ENCODE results near the gene HECTD3. TPM values are rescaled to one million over a fixed set of nuclear protein-coding genes. Genes with fewer than 3 reads are reported as not detected.

The HECTD3 gene
- total and polyA plus RNA-seq, 2 of the 4 experiments (the other 2 are of a cell fraction) = 12.2 to 39.5 TPM

GRCh38 chr1:45012639-45013278, 1.6 kb upstream of the HECTD3 start:
- peak overlapping the region; percentile 62 for H3K4me3 ChIP-seq (ENCODE audit: insufficient read depth, low read depth, low read length)
- peaks cover 25 to 63% of the 10 kb centered on the region in 2 experiments for H3K79me1 ChIP-seq (ENCODE audit: low read depth in 1 of 2, low read length in 2 of 2)
- no peak overlapping the region for H3K18ac ChIP-seq (ENCODE audit: low read depth, low read length)
- DNase-seq (peak; percentile 66), ATAC-seq (ENCODE audit: low read depth) (peak; percentile 40)
- peak overlapping the region; percentile 77 for H2BK5ac ChIP-seq (ENCODE audit: low read depth, low read length, poor library complexity, severe bottlenecking)
- H4K5ac ChIP-seq (ENCODE audit: low read depth, low read length) = peak overlapping the region; percentile 83
- CTCF ChIA-PET = interaction anchor here (0.6 to 1.2 kb wide), 2 partner anchors 45 to 291 kb away, joined by 3 to 7 read pairs; no protein-coding TSS in a partner anchor
- in situ Hi-C loops (cut with MboI; ENCODE audit: low sequenced_read_pairs) = loop anchor here (5.0 kb wide), 3 partner anchors 290 to 555 kb away; partner anchors contain the start of gene TESK2
- BruUV-seq (replicated peaks) = no TSS peak
- H3K9ac ChIP-seq (ENCODE audit: low read depth, low read length) = peak overlapping the region; percentile 74
- H3K9me1 ChIP-seq (ENCODE audit: insufficient read depth, low read length) = peaks cover 13% of the 10 kb centered on the region
- peak overlapping the region; percentile 85 for H3K14ac ChIP-seq (replicated peaks; ENCODE audit: low read depth, low read length)
- H4K8ac ChIP-seq (ENCODE audit: low read depth in 2 of 2, low read length in 2 of 2) = peak overlapping the region; percentile 77 to 95
- peaks cover 28% of the 10 kb centered on the region for H3K36me3 ChIP-seq (ENCODE audit: control insufficient read depth, insufficient read depth, low read length)
- intact Hi-C loops (cut with micrococcal nuclease) = loop anchor here (5.0 kb wide), 4 partner anchors 220 to 560 kb away; partner anchors contain the start of genes MUTYH, RNU5D-1 and TOE1
- H2AFZ ChIP-seq (replicated peaks; ENCODE audit: low read length, poor library complexity) = peak overlapping the region; percentile 85
- peaks cover 9% of the 10 kb centered on the region; the same call in 1 of the 2 replicates for H4K20me1 ChIP-seq (ENCODE audit: insufficient read depth, low read length)
- H2BK20ac ChIP-seq (ENCODE audit: low read depth, low read length) = no peak overlapping the region
- peak overlapping the region; percentile 74; the same call in 1 of the 2 replicates for H3K56ac ChIP-seq (ENCODE audit: extremely low read depth, insufficient read depth, low read length)
- H4K91ac ChIP-seq (ENCODE audit: insufficient read depth, low read depth, low read length) = peak overlapping the region; percentile 53
- POLR2A ChIA-PET (ENCODE audit: unreplicated experiment) = interaction anchor here (1.0 to 1.7 kb wide), 2 partner anchors 193 to 238 kb away, joined by 3 to 6 read pairs; partner anchors contain the start of gene RPS8
- peak overlapping the region; percentile 64; the same call in 1 of the 2 replicates for H3K23ac ChIP-seq (ENCODE audit: low read depth, low read length)
- peak overlapping the region; percentile 91 for H2AK9ac ChIP-seq (replicated peaks; ENCODE audit: low read depth, low read length, poor library complexity)
- peak overlapping the region; percentile 53 for H3K27ac ChIP-seq (ENCODE audit: insufficient read depth, low read length)
- peaks cover 12% of the 10 kb centered on the region for H3K4me1 ChIP-seq (ENCODE audit: control insufficient read depth, insufficient read depth, low read length)
- no peak overlapping the region for H2BK15ac ChIP-seq (ENCODE audit: low read depth, low read length)
- peak overlapping the region; percentile 55; the same call in 1 of the 2 replicates for H2AK5ac ChIP-seq (ENCODE audit: low read depth, low read length)
- H3K27me3 ChIP-seq (ENCODE audit: control insufficient read depth, insufficient read depth, low read length) = no peaks in the 10 kb centered on the region
- 20% methylated on average over 7 of the region's 21 CpGs; no CpG with 5 or more reads in 1 of the 2 experiments for WGBS, 2 experiments (ENCODE audit: extremely low coverage in 2 of 2, insufficient read length in 1 of 2)
- peak overlapping the region; percentile 28 for H2BK120ac ChIP-seq (ENCODE audit: low read depth, low read length)
- peak overlapping the region; percentile 83 for H3K4ac ChIP-seq (ENCODE audit: low read depth, low read length)
- H3K9me3 ChIP-seq (ENCODE audit: control insufficient read depth, insufficient read depth, low read length) = no peaks in the 10 kb centered on the region
- peak overlapping the region; percentile 89 for H3K4me2 ChIP-seq (ENCODE audit: low read depth, low read length)
- TF ChIP-seq USF2 (IDR thresholded peaks at IDR 0.05; ENCODE audit: low read depth, low read length) (peak; percentile 39; the same call in 1 of the 2 replicates), POLR2A (IDR thresholded peaks at IDR 0.05; ENCODE audit: low read depth, low read length) (no peak), MXI1 (IDR thresholded peaks at IDR 0.05; ENCODE audit: borderline replicate concordance, low read depth, low read length) (0 out of 2 replicates have a peak, but pooled peaks have one; percentile 37), RAD21 (IDR thresholded peaks at IDR 0.05; ENCODE audit: low read length) (no peak), MAFK (IDR thresholded peaks at IDR 0.05; ENCODE audit: low read depth, low read length) (no peak), ELK1 (IDR thresholded peaks at IDR 0.05; ENCODE audit: borderline replicate concordance, low read depth, low read length) (no peak), CHD1 (IDR thresholded peaks at IDR 0.05; ENCODE audit: low read depth, low read length) (no peak), RCOR1 (IDR thresholded peaks at IDR 0.05; ENCODE audit: insufficient replicate concordance, low read length) (no peak), SMC3 (IDR thresholded peaks at IDR 0.05; ENCODE audit: low read depth, low read length) (no peak), RFX5 (IDR thresholded peaks at IDR 0.05; ENCODE audit: low read depth, low read length) (no peak)
- dilution Hi-C loops (cut with HindIII; ENCODE audit: low sequenced_read_pairs, unreplicated experiment) = no loop called here

Data from IMR-90 (cell line).